Right atrium auricular region (tissue), 2 donors: Measurements from ENCODE around the gene SMTN. TPM values are rescaled to one million over a fixed set of nuclear protein-coding genes. Genes with fewer than 3 reads are reported as not detected.

Experiments
- DNase-seq: peaks from one replicate; pipeline ENCODE4 v3.0.0-alpha.2; 2019; ENCODE audit warnings: low spot score
- H3K27ac ChIP-seq, 2 donors: fragments of 200-600 bp; sonication (generic); 1 replicate in 1 of 2; 2 replicates in 1 of 2; pipeline ENCODE4 v1.5.1; 2016 to 2019
- H3K27me3 ChIP-seq, 2 donors: fragments of 200-600 bp; sonication (generic); one replicate each; pipeline versions ENCODE4 v1.5.1 to v1.6.0; 2017 to 2019
- H3K36me3 ChIP-seq: fragments of 200-600 bp; sonication (generic); one replicate; pipeline ENCODE4 v1.5.1; 2016
- H3K4me1 ChIP-seq, 2 donors: fragments of 200-600 bp; sonication (generic); one replicate each; pipeline versions ENCODE4 v1.5.1 to v1.6.0; 2017 to 2019
- H3K4me3 ChIP-seq, 2 donors: fragments of 200-600 bp; sonication (generic); 1 replicate in 1 of 2; 2 replicates in 1 of 2; pipeline ENCODE4 v1.5.1; 2017 to 2019; ENCODE audit warnings: mild to moderate bottlenecking in 1 of 2, moderate library complexity in 1 of 2
- H3K9me3 ChIP-seq, 2 donors: fragments of 200-600 bp; sonication (generic); one replicate each; pipeline ENCODE4 v1.5.1; 2019
- total RNA-seq, 2 donors: library from RNA; depleted of rRNA; stranded (reverse); fragments of >200 nt; gene quantifications; one replicate each; pipeline ENCODE4 v1.1.0, GENCODE V29; 2016
- TF ChIP-seq, protein P1 (sequence below), 2 donors: fragments of 200-600 bp; sonication (generic); IDR thresholded peaks; one replicate each; pipeline ENCODE4 v1.5.1; 2019; ENCODE audit warnings: antibody characterized with exemption in 2 of 2

SMTN gene
- total RNA-seq, 2 donors from 2014 or later, result 81.4 to 183 TPM

DNA sequence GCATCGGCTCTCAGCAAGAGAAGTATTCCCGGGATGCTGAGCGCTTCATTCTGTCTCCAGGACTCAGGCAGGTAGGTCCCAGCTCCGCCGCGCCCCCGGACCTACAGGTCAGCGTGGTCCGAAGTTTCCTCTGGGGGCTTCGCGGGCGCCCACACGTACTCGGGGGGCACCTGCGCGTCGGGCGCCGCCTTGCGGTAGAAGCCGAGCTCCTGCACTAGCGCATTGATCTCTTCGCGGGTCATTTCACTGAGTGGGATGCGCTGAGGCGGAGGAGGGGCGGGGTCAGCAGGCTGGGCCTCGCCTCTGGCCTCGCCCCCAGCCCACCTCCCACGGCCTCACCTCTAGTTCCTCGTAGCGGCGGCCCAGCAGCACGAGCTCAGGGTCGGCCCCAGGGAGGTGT is 23.8 kb downstream of the SMTN start:
- Histone ChIP-seq H3K4me3 (no peak overlapping the region), H3K4me1 (peaks cover 0 to 45% of the 10 kb centered on the region in 2 donors), H3K27ac (peak overlapping the region; percentile 36 to 94), H3K9me3 (no peaks in the 10 kb centered on the region), H3K36me3 (peaks cover 31% of the 10 kb centered on the region), H3K27me3 (no peaks in the 10 kb centered on the region)
- no peak for DNase-seq
- TF ChIP-seq, protein P1, sequence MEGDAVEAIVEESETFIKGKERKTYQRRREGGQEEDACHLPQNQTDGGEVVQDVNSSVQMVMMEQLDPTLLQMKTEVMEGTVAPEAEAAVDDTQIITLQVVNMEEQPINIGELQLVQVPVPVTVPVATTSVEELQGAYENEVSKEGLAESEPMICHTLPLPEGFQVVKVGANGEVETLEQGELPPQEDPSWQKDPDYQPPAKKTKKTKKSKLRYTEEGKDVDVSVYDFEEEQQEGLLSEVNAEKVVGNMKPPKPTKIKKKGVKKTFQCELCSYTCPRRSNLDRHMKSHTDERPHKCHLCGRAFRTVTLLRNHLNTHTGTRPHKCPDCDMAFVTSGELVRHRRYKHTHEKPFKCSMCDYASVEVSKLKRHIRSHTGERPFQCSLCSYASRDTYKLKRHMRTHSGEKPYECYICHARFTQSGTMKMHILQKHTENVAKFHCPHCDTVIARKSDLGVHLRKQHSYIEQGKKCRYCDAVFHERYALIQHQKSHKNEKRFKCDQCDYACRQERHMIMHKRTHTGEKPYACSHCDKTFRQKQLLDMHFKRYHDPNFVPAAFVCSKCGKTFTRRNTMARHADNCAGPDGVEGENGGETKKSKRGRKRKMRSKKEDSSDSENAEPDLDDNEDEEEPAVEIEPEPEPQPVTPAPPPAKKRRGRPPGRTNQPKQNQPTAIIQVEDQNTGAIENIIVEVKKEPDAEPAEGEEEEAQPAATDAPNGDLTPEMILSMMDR (IDR thresholded peaks at IDR 0.05), result peak in 1 of 2 donors; percentile 42

DNA sequence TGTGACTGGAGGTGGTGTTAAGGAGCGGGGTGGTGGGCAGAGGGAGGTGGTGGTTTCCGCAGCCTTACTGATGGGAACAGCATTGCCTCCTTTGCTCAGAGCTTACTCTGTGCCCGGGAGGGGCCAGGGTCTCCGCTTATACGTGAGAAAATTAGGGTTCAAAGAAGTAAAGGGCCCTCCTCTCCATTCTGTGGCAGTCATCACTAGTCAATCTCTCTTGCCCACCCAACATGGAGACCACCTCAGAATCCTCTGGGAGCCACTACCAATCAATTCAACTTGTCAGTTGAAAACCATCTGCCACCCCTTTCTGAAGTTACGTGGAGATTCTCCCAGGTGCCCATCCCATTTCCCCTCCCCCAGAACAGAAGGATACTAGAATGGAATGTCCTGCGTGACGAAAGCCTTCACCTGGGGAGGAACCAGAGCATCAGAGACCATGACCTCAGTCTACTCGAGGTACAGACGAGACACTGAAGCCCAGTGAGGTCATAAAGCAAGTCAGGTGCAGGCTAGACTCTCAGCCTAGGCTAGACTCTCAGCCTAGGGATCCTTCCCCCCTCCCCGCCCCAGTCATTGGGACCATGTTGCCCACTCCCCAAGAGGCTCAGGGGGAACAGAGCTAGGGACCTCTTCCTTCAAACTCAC is 24.3 kb downstream of the SMTN start:
- Histone ChIP-seq H3K9me3 (no peaks in the 10 kb centered on the region), H3K27ac (peak overlapping the region; percentile 94 to 98), H3K36me3 (peaks cover 26% of the 10 kb centered on the region), H3K27me3 (no peaks in the 10 kb centered on the region), H3K4me1 (peaks cover 0 to 45% of the 10 kb centered on the region in 2 donors), H3K4me3 (no peak overlapping the region)
- TF ChIP-seq, protein P1 (IDR thresholded peaks at IDR 0.05), result no peak
- DNase-seq, result no peak

DNA sequence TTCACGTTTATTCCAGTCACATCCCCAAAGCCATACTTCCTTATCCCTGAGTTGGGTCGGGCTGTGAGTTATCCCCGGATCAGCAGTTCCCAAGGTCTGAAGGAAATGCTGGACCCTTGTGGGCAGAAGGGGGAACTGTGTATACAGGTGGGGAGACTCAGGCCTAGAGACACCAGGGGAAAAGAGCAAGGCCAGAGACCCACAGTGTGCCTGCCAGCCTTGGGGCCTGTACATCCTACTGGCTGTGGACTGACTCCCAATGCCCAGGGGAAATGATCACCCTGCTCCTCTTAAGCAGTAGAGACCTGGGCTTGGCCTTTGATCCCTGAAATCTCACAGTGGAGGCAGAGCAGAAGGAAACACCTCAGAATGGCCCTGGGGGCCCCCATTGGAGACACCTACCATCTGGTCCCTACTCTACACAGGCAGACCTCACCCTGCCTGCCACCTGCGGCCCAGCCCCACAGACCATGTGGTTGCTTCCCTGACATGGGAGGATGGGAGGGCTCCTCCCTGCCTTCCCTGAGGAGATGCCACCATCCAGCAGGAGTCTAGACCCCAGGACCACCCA is 25.0 kb downstream of the SMTN start:
- peak overlapping the region; percentile 94 to 98 for H3K27ac ChIP-seq
- H3K9me3 ChIP-seq, result no peaks in the 10 kb centered on the region
- no peaks in the 10 kb centered on the region for H3K27me3 ChIP-seq
- H3K36me3 ChIP-seq, result peaks cover 19% of the 10 kb centered on the region
- no peak for DNase-seq
- TF ChIP-seq, protein P1 (IDR thresholded peaks at IDR 0.05), result no peak
- peaks cover 0 to 45% of the 10 kb centered on the region in 2 donors for H3K4me1 ChIP-seq
- peak overlapping the region; percentile 68 to 83 for H3K4me3 ChIP-seq

DNA sequence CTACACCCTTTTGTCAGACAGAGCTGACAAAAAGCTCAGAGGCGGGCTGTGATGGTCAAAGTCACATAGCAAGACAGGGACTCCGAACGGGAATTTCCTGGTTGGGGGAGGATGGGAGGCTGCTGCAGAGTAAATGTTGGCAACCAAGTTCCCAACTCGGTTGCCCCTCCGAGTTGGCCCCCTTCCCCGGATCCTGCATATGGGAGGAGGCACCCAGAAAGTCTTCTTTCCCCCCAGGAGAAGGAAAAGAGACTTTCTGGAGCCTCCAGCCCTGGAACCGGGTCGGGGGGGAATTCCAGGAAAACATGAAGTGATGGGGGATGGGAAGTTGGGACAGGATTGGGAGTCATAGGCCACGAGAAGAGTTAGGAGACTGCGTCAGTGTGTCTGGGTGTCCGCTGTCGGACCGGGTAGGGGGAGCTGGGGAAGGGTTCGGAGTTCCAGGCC is 25.6 kb downstream of the SMTN start:
- Histone ChIP-seq H3K4me1 (peaks cover 0 to 44% of the 10 kb centered on the region in 2 donors), H3K9me3 (no peaks in the 10 kb centered on the region), H3K27me3 (no peaks in the 10 kb centered on the region), H3K4me3 (peak overlapping the region; percentile 68 to 83), H3K27ac (peak overlapping the region; percentile 94 to 98), H3K36me3 (peaks cover 12% of the 10 kb centered on the region)
- DNase-seq, result no peak
- TF ChIP-seq, protein P1 (IDR thresholded peaks at IDR 0.05), result no peak

DNA sequence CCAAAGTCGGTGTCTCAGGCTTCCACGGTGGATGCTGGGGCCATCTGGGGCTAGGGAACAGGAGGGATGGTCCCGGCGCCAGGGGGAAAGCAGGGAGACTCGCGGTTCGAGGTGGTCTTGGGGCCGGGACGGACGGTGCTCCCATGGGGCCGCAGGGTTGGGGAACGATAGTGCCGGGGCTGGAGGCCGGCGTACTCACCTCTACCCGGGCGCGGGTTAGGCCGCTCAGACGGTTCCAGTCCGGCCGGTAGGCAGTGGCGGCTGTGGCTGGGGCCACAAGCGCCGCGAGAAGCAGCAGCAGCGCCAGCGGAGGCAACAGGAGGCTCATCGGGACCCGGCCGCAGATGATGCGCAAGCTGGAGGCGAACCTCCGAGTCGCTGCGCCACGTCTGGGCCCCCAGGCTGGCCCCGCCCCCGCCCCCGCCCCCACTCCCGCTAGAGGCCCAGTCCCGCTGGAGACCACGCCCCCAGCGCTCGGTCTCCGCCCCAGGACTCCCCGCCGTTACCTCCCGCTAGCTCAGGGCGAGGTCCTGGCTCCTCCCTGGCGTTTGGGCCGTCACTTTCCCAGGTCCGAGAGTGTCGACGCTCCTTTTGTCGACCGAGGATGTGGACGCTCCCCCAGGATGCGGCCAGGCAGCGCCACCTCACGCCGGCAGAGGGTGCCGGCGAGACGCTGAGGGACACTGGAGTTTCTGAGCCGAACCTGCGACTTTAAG is 26.2 kb downstream of the SMTN start, which contains the start of gene SELENOM:
SELENOM (minus strand) TSS at position 391 of the 716 bp plus-strand sequence; CDS start at position 328, 63 bp downstream.
- TF ChIP-seq, protein P1 (IDR thresholded peaks at IDR 0.05), result peak; percentile 89 to 96
- Histone ChIP-seq H3K27me3 (no peaks in the 10 kb centered on the region), H3K4me3 (peak within 1 kb of the TSS; percentile 68 to 83), H3K9me3 (no peaks in the 10 kb centered on the region), H3K4me1 (peaks cover 0 to 38% of the 10 kb centered on the region in 2 donors), H3K36me3 (peaks cover 7% of the 10 kb centered on the region), H3K27ac (peak within 1 kb of the TSS; percentile 94 to 98)
- peak; percentile 98 for DNase-seq
